Hepatocyte (in vitro differentiated cells): ENCODE results near the gene ATG10.
"Not testable (repeated sequence)": the region's sequence is repeated elsewhere in the genome, so short reads cannot be mapped to it uniquely, and the experiment has no call there.

ENCODE experiments used
- EZH2 ChIP-seq: fragments of 200-600 bp; sonication (generic); IDR thresholded peaks from 2 replicates; pipeline ENCODE4 v1.6.1; 2016; ENCODE audit warnings: antibody characterized with exemption, mild to moderate bottlenecking, borderline replicate concordance
- TF ChIP-seq, protein P1 (sequence below): fragments of 200-600 bp; sonication (generic); IDR thresholded peaks from 2 replicates; pipeline ENCODE4 v1.5.1; 2016; ENCODE audit warnings: antibody characterized with exemption, mild to moderate bottlenecking; ENCODE audit not compliant: poor library complexity

DNA sequence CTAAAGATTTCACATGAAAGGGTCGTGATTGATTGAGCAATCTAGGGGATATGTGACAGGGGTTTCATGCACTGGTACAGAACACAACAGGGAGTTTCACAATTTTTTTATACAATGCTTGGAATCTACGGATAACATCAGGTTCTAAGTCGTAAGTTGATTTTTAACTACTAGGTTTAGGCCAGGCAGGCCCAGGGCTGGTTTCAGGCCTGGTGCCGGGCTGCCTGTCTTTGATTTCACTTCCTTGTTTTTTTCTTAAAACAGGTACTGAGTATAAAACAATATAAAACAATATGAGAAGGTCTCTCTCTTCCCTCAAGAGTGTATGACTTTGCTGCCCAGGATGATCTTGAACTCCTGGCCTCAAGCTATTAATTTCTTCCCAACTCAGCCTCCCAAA, 301.6 kb downstream of the ATG10 start:
- TF ChIP-seq EZH2: not testable (repeated sequence)
- TF ChIP-seq, protein P1, sequence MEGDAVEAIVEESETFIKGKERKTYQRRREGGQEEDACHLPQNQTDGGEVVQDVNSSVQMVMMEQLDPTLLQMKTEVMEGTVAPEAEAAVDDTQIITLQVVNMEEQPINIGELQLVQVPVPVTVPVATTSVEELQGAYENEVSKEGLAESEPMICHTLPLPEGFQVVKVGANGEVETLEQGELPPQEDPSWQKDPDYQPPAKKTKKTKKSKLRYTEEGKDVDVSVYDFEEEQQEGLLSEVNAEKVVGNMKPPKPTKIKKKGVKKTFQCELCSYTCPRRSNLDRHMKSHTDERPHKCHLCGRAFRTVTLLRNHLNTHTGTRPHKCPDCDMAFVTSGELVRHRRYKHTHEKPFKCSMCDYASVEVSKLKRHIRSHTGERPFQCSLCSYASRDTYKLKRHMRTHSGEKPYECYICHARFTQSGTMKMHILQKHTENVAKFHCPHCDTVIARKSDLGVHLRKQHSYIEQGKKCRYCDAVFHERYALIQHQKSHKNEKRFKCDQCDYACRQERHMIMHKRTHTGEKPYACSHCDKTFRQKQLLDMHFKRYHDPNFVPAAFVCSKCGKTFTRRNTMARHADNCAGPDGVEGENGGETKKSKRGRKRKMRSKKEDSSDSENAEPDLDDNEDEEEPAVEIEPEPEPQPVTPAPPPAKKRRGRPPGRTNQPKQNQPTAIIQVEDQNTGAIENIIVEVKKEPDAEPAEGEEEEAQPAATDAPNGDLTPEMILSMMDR: not testable (repeated sequence)
